PFSK-1 (cell line): ENCODE data around the gene RARA.
A peak's percentile ranks its signal among the peaks of the same experiment; 100 is the strongest.

Experiments
- FOXP2 ChIP-seq: optimal IDR thresholded peaks from 2 replicates; pipeline ENCODE3; 2011; ENCODE audit warnings: borderline replicate concordance, control low read depth, inconsistent platforms; ENCODE audit not compliant: insufficient read depth; ENCODE audit errors: extremely low read length, extremely low read depth
- POLR2AphosphoS5 ChIP-seq: IDR thresholded peaks from 2 replicates; pipeline ENCODE4 v1.6.1; 2012; ENCODE audit warnings: low read depth, mild to moderate bottlenecking, control low read depth, low read length, moderate library complexity
- SIN3A ChIP-seq: IDR thresholded peaks from 2 replicates; pipeline ENCODE4 v1.6.1; 2012; ENCODE audit warnings: mild to moderate bottlenecking, low read length, moderate library complexity, borderline replicate concordance; ENCODE audit not compliant: insufficient read depth
- TAF1 ChIP-seq: IDR thresholded peaks from 2 replicates; pipeline ENCODE4 v1.6.1; 2012; ENCODE audit warnings: low read length, control low read depth, borderline replicate concordance; ENCODE audit not compliant: insufficient read depth
- TF ChIP-seq, protein P1 (sequence below), 2 experiments: IDR thresholded peaks; 2 replicates each; pipeline versions ENCODE4 v1.6.1 to v1.8.0; 2011 to 2012; ENCODE audit warnings: low read depth in 2 of 2, low read length in 2 of 2, control low read depth in 1 of 2, inconsistent platforms in 1 of 2, mild to moderate bottlenecking in 1 of 2, moderate library complexity in 1 of 2; ENCODE audit not compliant: insufficient read depth in 1 of 2

Gene RARA

DNA sequence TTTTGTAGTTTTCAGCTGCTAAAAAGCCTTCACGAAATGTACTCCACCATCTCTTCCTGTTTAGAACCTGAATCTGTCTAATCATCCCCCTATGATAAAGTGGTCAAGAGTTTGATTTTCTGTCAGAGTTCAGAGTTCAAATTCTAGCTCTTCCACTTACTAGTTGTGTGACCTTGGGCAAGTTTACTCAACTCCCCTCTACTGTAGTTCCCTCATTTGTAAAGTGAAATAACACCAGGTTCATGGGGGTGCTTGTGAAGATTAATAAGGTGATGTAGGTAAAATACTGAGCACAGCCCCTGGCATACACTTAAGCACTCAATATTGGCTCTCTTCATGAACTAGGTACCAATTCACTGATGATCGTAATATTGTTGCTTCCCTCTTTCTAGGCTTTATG, 22.5 kb upstream of the RARA start:
- no peak for TF ChIP-seq SIN3A
- TF ChIP-seq POLR2AphosphoS5 = no peak
- TF ChIP-seq TAF1 = no peak
- TF ChIP-seq, protein P1, sequence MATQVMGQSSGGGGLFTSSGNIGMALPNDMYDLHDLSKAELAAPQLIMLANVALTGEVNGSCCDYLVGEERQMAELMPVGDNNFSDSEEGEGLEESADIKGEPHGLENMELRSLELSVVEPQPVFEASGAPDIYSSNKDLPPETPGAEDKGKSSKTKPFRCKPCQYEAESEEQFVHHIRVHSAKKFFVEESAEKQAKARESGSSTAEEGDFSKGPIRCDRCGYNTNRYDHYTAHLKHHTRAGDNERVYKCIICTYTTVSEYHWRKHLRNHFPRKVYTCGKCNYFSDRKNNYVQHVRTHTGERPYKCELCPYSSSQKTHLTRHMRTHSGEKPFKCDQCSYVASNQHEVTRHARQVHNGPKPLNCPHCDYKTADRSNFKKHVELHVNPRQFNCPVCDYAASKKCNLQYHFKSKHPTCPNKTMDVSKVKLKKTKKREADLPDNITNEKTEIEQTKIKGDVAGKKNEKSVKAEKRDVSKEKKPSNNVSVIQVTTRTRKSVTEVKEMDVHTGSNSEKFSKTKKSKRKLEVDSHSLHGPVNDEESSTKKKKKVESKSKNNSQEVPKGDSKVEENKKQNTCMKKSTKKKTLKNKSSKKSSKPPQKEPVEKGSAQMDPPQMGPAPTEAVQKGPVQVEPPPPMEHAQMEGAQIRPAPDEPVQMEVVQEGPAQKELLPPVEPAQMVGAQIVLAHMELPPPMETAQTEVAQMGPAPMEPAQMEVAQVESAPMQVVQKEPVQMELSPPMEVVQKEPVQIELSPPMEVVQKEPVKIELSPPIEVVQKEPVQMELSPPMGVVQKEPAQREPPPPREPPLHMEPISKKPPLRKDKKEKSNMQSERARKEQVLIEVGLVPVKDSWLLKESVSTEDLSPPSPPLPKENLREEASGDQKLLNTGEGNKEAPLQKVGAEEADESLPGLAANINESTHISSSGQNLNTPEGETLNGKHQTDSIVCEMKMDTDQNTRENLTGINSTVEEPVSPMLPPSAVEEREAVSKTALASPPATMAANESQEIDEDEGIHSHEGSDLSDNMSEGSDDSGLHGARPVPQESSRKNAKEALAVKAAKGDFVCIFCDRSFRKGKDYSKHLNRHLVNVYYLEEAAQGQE (IDR thresholded peaks at IDR 0.05; ENCODE audit: insufficient read depth in 1 of 2, low read depth in 2 of 2, low read length in 2 of 2) = no peak
- no peak for TF ChIP-seq FOXP2

DNA sequence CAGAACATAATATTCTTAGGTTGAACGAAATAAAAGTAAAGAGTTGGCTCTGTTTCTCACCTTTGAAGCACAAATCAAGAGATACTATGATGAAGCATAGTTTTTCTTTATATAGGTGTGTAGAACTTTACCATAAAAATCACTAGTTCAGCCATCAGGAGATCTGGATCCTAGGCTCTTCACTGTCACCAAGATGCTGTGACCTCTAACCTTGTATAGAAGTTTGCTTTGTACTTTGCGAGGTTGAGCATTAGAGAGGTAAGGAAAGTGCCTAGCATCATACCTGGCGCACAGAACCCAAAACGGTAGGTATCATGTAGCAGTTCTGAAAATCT, 21.9 kb upstream of the RARA start:
- TF ChIP-seq TAF1 (no peak), POLR2AphosphoS5 (no peak), FOXP2 (no peak), SIN3A (no peak)
- TF ChIP-seq, protein P1 (IDR thresholded peaks at IDR 0.05; ENCODE audit: insufficient read depth in 1 of 2, low read depth in 2 of 2, low read length in 2 of 2) = no peak

DNA sequence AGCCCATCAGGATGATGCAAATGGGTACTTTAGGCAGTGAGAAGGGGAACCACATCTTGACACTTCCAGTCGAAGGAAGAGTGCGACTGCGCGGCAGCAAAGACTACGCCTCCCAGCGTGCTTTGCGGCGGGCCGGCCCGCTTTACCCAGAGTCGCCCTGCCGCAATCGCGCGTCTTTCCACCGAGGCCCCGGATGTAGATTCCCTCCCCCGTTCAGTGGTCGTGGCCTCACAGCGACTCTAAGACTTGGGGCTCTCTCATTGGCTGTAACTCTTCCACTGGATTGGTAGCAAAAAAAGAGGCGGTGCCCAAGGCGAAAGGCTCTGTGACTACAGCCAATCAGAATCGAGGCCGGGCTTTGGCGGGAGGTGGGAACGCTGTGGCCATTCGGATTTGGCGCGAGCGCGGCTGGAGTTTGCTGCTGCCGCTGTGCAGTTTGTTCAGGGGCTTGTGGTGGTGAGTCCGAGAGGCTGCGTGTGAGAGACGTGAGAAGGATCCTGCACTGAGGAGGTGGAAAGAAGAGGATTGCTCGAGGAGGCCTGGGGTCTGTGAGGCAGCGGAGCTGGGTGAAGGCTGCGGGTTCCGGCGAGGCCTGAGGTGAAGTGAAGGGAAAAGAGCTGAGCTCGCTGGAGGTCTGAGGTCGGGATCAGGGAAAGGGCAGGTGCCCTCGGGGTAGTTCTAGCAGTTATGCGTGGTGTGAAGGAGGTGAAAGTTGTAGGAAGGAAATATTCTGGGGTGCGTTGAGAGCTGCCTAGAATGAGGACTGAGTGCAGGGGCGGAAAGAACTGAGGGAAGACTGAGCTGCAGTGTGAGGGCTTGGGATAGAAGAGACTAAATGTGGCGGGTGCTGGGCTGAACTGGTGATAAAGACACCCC, 21.2 kb upstream of the RARA start, which contains the start of gene CDC6:
Gene CDC6 (plus strand): TSS at position 386 of the 876 bp plus-strand sequence. CDS start 1,542 bp downstream, outside the sequence.
- peak; percentile 95 for TF ChIP-seq TAF1
- peak; percentile 66 for TF ChIP-seq FOXP2
- peak; percentile 98 for TF ChIP-seq POLR2AphosphoS5
- TF ChIP-seq SIN3A = peak; percentile 100
- TF ChIP-seq, protein P1 (IDR thresholded peaks at IDR 0.05; ENCODE audit: insufficient read depth in 1 of 2, low read depth in 2 of 2, low read length in 2 of 2) = peak in 1 of 2 experiments; percentile 9; a peak in 1 of 4 replicates

DNA sequence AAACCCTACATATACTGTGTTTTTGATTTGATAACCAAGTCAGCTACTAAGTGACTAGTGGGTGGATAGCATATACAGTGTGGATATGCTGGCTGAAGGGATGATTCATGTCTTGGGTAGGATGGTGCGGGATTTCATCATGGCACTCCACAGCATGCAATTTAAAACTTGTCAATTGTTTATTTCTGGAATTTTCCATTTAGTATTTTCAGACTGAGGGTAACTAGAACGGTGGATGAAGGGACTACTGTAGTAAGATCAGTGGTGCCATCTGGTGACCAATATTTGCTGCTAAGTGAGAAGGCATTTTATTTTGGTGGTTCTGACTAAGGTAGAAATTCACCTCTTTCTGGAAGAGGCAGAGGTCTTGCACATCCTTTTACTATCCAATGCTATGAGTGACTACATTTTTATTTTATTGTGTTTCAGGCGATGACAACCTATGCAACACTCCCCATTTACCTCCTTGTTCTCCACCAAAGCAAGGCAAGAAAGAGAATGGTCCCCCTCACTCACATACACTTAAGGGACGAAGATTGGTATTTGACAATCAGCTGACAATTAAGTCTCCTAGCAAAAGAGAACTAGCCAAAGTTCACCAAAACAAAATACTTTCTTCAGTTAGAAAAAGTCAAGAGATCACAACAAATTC, 18.2 kb upstream of the RARA start:
- TF ChIP-seq SIN3A = no peak
- no peak for TF ChIP-seq POLR2AphosphoS5
- TF ChIP-seq, protein P1 (IDR thresholded peaks at IDR 0.05; ENCODE audit: insufficient read depth in 1 of 2, low read depth in 2 of 2, low read length in 2 of 2) = no peak
- no peak for TF ChIP-seq TAF1
- no peak for TF ChIP-seq FOXP2
